GM21390 (cell line): ENCODE data around the gene SERINC4.
"Not testable (repeated sequence)": the region's sequence is repeated elsewhere in the genome, so short reads cannot be mapped to it uniquely, and the experiment has no call there.

Experiments used
- ATAC-seq: cut with Tn5 transposase; IDR thresholded peaks from one replicate; pipeline ENCODE4 v1.9.1; 2021; ENCODE audit not compliant: unreplicated experiment

The SERINC4 gene

GRCh38 chr15:43763819-43764446 is 36.1 kb downstream of the SERINC4 start:
- ATAC-seq: no peak

GRCh38 chr15:43762824-43763223 is 37.2 kb downstream of the SERINC4 start:
- ATAC-seq: no peak

GRCh38 chr15:43751885-43752284 is 48.1 kb downstream of the SERINC4 start:
- ATAC-seq: no peak

- ATAC-seq: peak; percentile 45
These were observed 50.2 kb downstream of the SERINC4 start for GRCh38 chr15:43749690-43750345.

- ATAC-seq: no peak
These were observed 51.6 kb downstream of the SERINC4 start for GRCh38 chr15:43748376-43748775.

- ATAC-seq: not testable (repeated sequence)
These were observed 53.1 kb downstream of the SERINC4 start for GRCh38 chr15:43746903-43747309.

GRCh38 chr15:43746245-43746902 is 53.6 kb downstream of the SERINC4 start, which contains the start of gene PDIA3:
PDIA3 (plus strand) TSS chr15:43746438; CDS start chr15:43746540, 102 bp downstream.
- ATAC-seq: peak; percentile 68
